Brain microvascular endothelial cell (primary cell): ENCODE measurements around the gene TTBK1.

Source experiments
- DNase-seq: peaks from one replicate; pipeline ENCODE4 v3.0.0-alpha.2; 2020
- H3K27ac ChIP-seq: fragments of 250-450 bp; sonication (Bioruptor Pico); 2 replicates; pipeline ENCODE4 v1.5.1; 2020; ENCODE audit warnings: mild to moderate bottlenecking, moderate library complexity
- H3K27me3 ChIP-seq: fragments of 250-450 bp; sonication (Bioruptor Pico); replicated peaks from 2 replicates; pipeline ENCODE4 v1.5.1; 2020; ENCODE audit warnings: mild to moderate bottlenecking
- H3K36me3 ChIP-seq: fragments of 250-450 bp; sonication (Bioruptor Pico); replicated peaks from 2 replicates; pipeline ENCODE4 v1.5.1; 2020; ENCODE audit warnings: mild to moderate bottlenecking
- H3K4me3 ChIP-seq: 2 replicates; pipeline ENCODE4 v1.5.1; 2011; ENCODE audit warnings: low read depth, mild to moderate bottlenecking, control low read depth, low read length, moderate library complexity
- CTCF ChIP-seq: IDR thresholded peaks from 2 replicates; pipeline ENCODE4 v1.5.1; 2011; ENCODE audit warnings: low read depth, mild to moderate bottlenecking, moderate library complexity, low read length, control low read depth, inconsistent platforms; ENCODE audit errors: missing control alignments
- in situ Hi-C: cut with HindIII; loops from 2 replicates; pipeline ENCODE4 v1.10.0; 2017; ENCODE audit warnings: low sequenced_read_pairs, low pct_ligation_motif_present

Gene TTBK1

GRCh38 chr6:43310624-43311023 lies 67.3 kb downstream of the TTBK1 start:
- no peak overlapping the region for H3K27ac ChIP-seq

GRCh38 chr6:43311666-43312065 lies 68.4 kb downstream of the TTBK1 start:
- H3K4me3 ChIP-seq = no peak overlapping the region
- no peak for DNase-seq
- TF ChIP-seq CTCF = no peak
- H3K27me3 ChIP-seq = peaks cover 5% of the 10 kb centered on the region
- H3K36me3 ChIP-seq = no peaks in the 10 kb centered on the region
- in situ Hi-C loops = no loop called here
- no peak overlapping the region for H3K27ac ChIP-seq

More at GRCh38 chr6:43310624-43311023, 67.3 kb downstream of the TTBK1 start:
- no peak for DNase-seq
- no peak for TF ChIP-seq CTCF
- H3K27me3 ChIP-seq = peaks cover 5% of the 10 kb centered on the region
- no peaks in the 10 kb centered on the region for H3K36me3 ChIP-seq
- in situ Hi-C loops = no loop called here
- no peak overlapping the region for H3K4me3 ChIP-seq

GRCh38 chr6:43313813-43314212 lies 70.5 kb downstream of the TTBK1 start:
- no peak for DNase-seq
- Histone ChIP-seq H3K36me3 (no peaks in the 10 kb centered on the region), H3K27ac (no peak overlapping the region), H3K27me3 (peaks cover 5% of the 10 kb centered on the region), H3K4me3 (no peak overlapping the region)
- in situ Hi-C loops = no loop called here
- TF ChIP-seq CTCF = no peak

GRCh38 chr6:43318011-43318410 lies 74.7 kb downstream of the TTBK1 start:
- no peak overlapping the region for H3K4me3 ChIP-seq
- no peaks in the 10 kb centered on the region for H3K36me3 ChIP-seq
- no peak for DNase-seq
- no peak for TF ChIP-seq CTCF
- in situ Hi-C loops = no loop called here
- H3K27ac ChIP-seq = no peak overlapping the region
- peaks cover 2% of the 10 kb centered on the region for H3K27me3 ChIP-seq

- H3K27ac ChIP-seq = no peak overlapping the region
- no peaks in the 10 kb centered on the region for H3K36me3 ChIP-seq
- TF ChIP-seq CTCF = no peak
- no peak overlapping the region for H3K4me3 ChIP-seq
- H3K27me3 ChIP-seq = no peaks in the 10 kb centered on the region
- no peak for DNase-seq
- in situ Hi-C loops = no loop called here
These were observed 82.6 kb downstream of the TTBK1 start for GRCh38 chr6:43325876-43326275.

- no peak for TF ChIP-seq CTCF
- Histone ChIP-seq H3K36me3 (no peaks in the 10 kb centered on the region), H3K27ac (no peak overlapping the region), H3K27me3 (no peaks in the 10 kb centered on the region), H3K4me3 (no peak overlapping the region)
- no peak for DNase-seq
- in situ Hi-C loops = no loop called here
These were observed 85.2 kb downstream of the TTBK1 start for GRCh38 chr6:43328528-43328927.
